RKO (cell line): Measurements from ENCODE around the gene POU3F1.
A peak's percentile ranks its signal among the peaks of the same experiment; 100 is the strongest.

ENCODE experiments used
- DNase-seq: peaks from one replicate; pipeline ENCODE4 v3.0.0-alpha.2; 2016; ENCODE audit warnings: low spot score

Gene POU3F1

DNA sequence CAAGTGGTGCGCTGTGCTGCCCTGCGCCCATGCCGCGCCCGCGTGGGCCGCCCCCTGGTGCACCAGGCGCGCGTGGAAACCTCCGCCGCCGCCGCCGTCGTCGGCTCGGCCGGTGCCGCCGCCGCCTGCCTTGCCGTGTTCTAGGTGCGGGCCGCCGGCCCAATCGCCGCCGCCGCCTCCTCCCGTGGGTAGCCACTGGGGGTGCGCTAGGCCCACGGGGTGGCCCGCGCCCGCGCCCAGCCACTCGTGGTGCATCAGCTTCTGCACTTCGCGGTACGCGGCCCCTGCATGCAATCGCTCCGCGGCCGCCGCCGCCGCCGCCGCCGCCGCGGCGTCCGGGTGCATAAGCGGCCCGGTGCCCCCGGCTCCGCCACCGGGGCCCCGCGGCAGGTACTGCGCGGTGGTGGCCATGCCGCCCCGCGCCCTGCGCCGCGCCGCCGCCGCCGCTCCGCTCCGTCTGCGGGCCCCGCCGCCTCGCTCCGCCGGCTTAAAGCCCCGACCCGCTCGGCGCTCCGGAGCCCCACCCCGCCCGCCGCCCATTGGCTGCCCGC lies at the start of gene POU3F1:
Gene POU3F1 (minus strand): TSS at position 461 of the 551 bp plus-strand sequence. CDS start 50 bp downstream, at position 411.
- no peak for DNase-seq

- DNase-seq = no peak
Observed at GRCh38 chr1:38095454-38095931, 48.9 kb upstream of the POU3F1 start.

- no peak for DNase-seq
Observed at GRCh38 chr1:38094711-38095290, 48.2 kb upstream of the POU3F1 start.

- DNase-seq = no peak
Observed at GRCh38 chr1:38093569-38094520, 47.3 kb upstream of the POU3F1 start.

GRCh38 chr1:38092256-38092655 lies 45.7 kb upstream of the POU3F1 start:
- DNase-seq = no peak

- no peak for DNase-seq
Observed at GRCh38 chr1:38090796-38091195, 44.2 kb upstream of the POU3F1 start.

DNA sequence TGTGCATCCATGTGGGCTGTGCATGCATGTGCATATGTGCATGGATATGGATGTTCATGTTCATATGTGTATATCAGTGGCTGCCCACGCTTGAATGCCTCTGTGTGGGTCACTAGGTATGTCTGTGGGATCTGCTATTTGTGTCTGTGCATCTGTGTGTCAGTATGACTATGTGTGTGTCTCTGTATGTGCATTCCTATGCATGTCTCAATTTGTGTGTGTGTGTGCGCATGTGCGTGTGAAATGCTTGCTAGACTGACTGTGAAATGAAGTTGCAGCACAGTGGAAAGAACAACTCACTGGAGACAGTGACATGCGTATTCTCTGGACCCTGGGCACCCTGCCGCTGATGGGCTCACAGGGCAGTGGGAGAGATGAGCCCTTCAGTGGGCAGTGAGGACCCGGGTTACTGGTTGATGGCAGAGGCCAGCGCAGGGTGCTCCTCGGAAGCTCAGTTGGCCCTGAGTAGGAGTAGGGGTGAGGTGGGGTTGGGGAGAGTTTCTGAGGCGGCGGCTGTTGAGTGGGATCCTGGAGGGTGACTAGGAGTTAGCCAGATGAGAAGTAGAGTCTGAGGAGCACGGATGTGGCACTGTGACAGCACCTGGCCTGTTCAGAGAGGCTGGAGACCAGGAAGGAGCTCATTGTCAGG lies 43.2 kb upstream of the POU3F1 start:
- DNase-seq = no peak

GRCh38 chr1:38088791-38089190 lies 42.2 kb upstream of the POU3F1 start:
- DNase-seq = no peak

DNA sequence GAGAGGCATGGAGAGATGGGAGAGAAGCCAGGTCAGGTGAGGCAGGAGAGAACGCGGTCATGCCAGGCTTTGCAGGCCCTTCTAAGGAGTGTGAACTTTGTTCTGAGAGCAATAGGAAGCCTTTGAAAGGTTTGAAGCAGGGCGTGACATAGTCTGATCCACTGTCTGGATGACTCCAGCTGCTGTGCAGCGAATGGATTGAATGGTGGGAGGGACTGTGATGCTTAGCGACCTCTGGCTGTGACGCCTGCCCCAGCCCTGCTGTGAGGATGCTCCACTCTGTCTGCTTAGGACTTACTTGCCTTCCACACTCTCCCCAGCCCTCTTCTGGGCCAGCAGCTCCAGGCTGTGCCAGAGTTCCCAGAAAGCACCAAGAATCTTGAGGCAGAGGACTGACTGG lies 41.8 kb upstream of the POU3F1 start:
- peak; percentile 8 for DNase-seq

DNA sequence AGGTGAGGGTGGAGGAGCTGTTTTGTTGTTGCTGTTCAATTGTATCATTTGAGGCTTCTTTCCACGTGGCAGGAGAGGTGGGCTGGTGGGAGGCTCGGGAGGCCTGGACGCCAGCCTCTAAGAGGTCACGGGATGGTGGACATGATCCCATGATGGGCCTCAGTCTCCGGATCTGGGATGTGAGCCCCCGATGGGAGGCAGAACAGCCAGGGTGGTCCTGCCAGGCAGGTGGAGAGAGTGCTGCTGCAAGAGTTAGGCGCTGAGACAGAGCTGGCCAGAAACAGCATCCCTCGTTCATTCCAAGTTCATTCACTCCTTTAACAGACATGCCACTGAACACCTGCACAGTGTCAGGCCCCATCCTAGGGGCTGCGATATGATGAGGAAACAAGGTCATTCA lies 41.1 kb upstream of the POU3F1 start:
- no peak for DNase-seq

GRCh38 chr1:38085666-38086330 lies 39.2 kb upstream of the POU3F1 start:
- DNase-seq = no peak

GRCh38 chr1:38084700-38085099 lies 38.1 kb upstream of the POU3F1 start:
- DNase-seq = no peak

DNA sequence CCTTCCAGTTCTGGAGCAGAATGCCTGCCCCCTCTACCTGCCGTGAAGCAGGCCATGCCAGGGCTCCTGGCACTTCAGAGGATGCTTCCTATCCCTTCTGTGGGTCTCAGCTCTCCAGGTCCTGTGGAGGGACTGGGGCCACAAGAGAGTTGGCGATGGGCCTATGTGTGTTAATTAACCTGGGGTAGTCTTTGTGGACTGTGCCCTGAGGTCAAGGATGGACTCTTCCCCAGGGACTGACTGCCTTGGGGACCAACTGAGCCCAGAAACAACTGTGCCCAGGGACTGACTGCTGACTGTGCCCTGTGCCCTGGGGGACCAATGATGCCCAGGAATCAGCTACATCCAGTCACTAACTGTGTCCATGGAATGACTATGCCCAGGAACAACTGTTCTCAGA lies 37.5 kb upstream of the POU3F1 start:
- DNase-seq = no peak

DNA sequence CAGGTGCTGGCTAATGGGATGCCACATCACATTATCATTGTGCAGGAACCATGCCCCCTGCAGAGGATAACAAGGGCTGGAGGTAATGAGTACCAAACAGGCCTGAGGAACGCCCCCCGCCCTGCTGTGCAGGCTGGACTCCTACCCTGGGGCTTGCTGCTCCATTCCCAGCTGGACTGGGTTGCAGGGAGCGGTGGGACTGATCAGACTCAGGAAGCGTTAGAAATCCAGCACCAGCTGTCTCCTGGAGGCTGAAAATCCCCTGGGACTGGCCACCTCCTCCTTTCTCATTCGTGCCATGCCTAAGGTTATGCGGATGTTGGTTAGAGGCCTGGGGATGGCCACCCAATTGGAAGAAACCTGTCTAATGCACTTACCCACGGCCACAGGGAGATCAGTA lies 36.9 kb upstream of the POU3F1 start:
- DNase-seq = no peak

GRCh38 chr1:38082769-38083263 lies 36.2 kb upstream of the POU3F1 start:
- DNase-seq = no peak

GRCh38 chr1:38079019-38079418 lies 32.4 kb upstream of the POU3F1 start:
- no peak for DNase-seq

- DNase-seq = no peak
Observed at GRCh38 chr1:38077523-38078147, 31.0 kb upstream of the POU3F1 start.

- no peak for DNase-seq
Observed at GRCh38 chr1:38076455-38076854, 29.9 kb upstream of the POU3F1 start.

- peak; percentile 32 for DNase-seq
Observed at GRCh38 chr1:38076038-38076437, 29.4 kb upstream of the POU3F1 start.

DNA sequence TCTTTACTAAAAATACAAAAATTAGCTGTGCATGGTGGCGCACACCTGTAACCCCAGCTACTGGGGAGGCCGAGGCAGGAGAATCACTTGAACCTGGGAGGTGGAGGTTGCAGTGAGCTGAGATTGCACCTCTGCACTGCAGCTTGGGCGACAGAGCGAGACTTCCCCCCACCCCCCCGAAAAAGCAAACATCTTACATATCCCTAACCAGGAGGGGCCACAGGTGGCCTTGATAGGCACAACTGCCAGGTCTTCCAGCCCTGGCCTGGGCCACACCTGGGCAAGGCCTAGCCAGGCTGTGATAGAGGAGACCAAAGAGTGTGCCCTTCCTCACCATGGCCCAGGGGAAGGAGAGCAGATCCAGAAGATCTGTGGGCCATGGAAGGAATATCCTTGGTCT lies 28.6 kb upstream of the POU3F1 start:
- DNase-seq = no peak

- DNase-seq = no peak
Observed at GRCh38 chr1:38074302-38074677, 27.7 kb upstream of the POU3F1 start.
